Stimulated activated CD8-positive, alpha-beta memory T cell treated with anti-CD3 and anti-CD28 coated beads, Interleukin-15, amount 100 ng/mL, for 48 hours (primary cell): Measurements from ENCODE around the gene PEX19.

Experiments used
- DNase-seq, 2 donors: peaks; one replicate each; pipeline ENCODE4 v3.0.0-alpha.2; 2020; ENCODE audit warnings: low read depth in 2 of 2

The PEX19 gene

GRCh38 chr1:160239582-160240299, 45.2 kb downstream of the PEX19 start:
- DNase-seq, result no peak

GRCh38 chr1:160238408-160238807, 46.5 kb downstream of the PEX19 start:
- no peak for DNase-seq

GRCh38 chr1:160237558-160237957, 47.4 kb downstream of the PEX19 start:
- DNase-seq, result no peak

GRCh38 chr1:160236806-160237205, 48.1 kb downstream of the PEX19 start:
- no peak for DNase-seq

- no peak for DNase-seq
Measured at GRCh38 chr1:160232911-160233310, 52.0 kb downstream of the PEX19 start.

- DNase-seq, result no peak
Measured at GRCh38 chr1:160228431-160228830, 56.5 kb downstream of the PEX19 start.

GRCh38 chr1:160227561-160227960, 57.4 kb downstream of the PEX19 start:
- DNase-seq, result no peak

- DNase-seq, result no peak
Measured at GRCh38 chr1:160227034-160227433, 57.9 kb downstream of the PEX19 start.
